ENCODE data around the gene PHETA1. TPM values are rescaled to one million over a fixed set of nuclear protein-coding genes. Genes with fewer than 3 reads are reported as not detected.

Gene PHETA1
- total and polyA plus RNA-seq, 2 of the 13 experiments (the other 11 are each of a cell fraction or from before 2014, with no cell fraction given): 11.3 to 20.8 TPM

GRCh38 chr12:111361073-111361716 lies 7.7 kb downstream of the PHETA1 start:
- WGBS (ENCODE audit: low lambda C conversion rate): 7% methylated on average over 11 of the region's 13 CpGs
- DNase-seq (ENCODE audit: low spot score) (no peak), FAIRE-seq (no peak), ATAC-seq (peak; percentile 32)
- Histone ChIP-seq H3K27me3 (ENCODE audit: control insufficient read depth in 1 of 2, insufficient read depth in 2 of 2, low read length in 2 of 2) (no peaks in the 10 kb centered on the region; a peak in 1 of 5 replicates), H3K27ac (ENCODE audit: extremely low read length, insufficient read depth, low read length) (peak overlapping the region; percentile 41), H4K20me1 (ENCODE audit: insufficient read depth, low read length) (peaks cover 8% of the 10 kb centered on the region; the same call in 1 of the 2 replicates), H3K36me3 (replicated peaks in 1 of 2; ENCODE audit: control insufficient read depth in 1 of 2, insufficient read depth in 2 of 2, low read length in 2 of 2) (peaks cover 7 to 25% of the 10 kb centered on the region in 2 experiments; a peak in 4 of 5 replicates), H3K9ac (ENCODE audit: insufficient read depth, low read depth, low read length) (peak overlapping the region; percentile 34), H3K9me3 (ENCODE audit: low read length) (no peaks in the 10 kb centered on the region), H3K79me2 (ENCODE audit: insufficient read depth, low read length) (peaks cover 3% of the 10 kb centered on the region), H2AFZ (ENCODE audit: low read length) (no peak overlapping the region), H3K4me3 (replicated peaks in 1 of 3; ENCODE audit: insufficient read depth in 1 of 3, low read depth in 2 of 3, low read length in 3 of 3) (peak overlapping the region in 2 of 3 experiments; percentile 29 to 55; a peak in 4 of 6 replicates), H3K4me1 (ENCODE audit: insufficient read depth, low read length) (peaks cover 55% of the 10 kb centered on the region), H3K4me2 (ENCODE audit: low read depth, low read length) (peak overlapping the region; percentile 69)
- ChIA-PET CTCF (ENCODE audit: low intra/inter-chr PET ratio, low total read pairs) (no interaction called here), POLR2A (interaction anchor here (0.6 to 1.1 kb wide), 2 partner anchors 33 to 877 kb away, joined by 3 to 4 read pairs; no protein-coding TSS in a partner anchor)
- intact Hi-C loops (cut with micrococcal nuclease; ENCODE audit: unreplicated experiment): no loop called here
- in situ Hi-C loops (cut with HindIII; ENCODE audit: extremely low pct_ligation_motif_present, low pct_unique_long_range_greater_than_20kb): no loop called here
- no TSS peak for BruUV-seq (replicated peaks)
- TF ChIP-seq HHEX (CRISPR knock-in tag; IDR thresholded peaks at IDR 0.05) (no peak), AGO2 (optimal IDR thresholded peaks at IDR 0.05; ENCODE audit: low read depth, low read length) (peak; percentile 2), IKZF4 (CRISPR knock-in tag; IDR thresholded peaks at IDR 0.05; ENCODE audit: borderline replicate concordance, low read depth, not compliant biosample characterization) (no peak), ZNF205 (CRISPR knock-in tag; IDR thresholded peaks at IDR 0.05) (no peak), ZNF710 (CRISPR knock-in tag; IDR thresholded peaks at IDR 0.05; ENCODE audit: borderline replicate concordance) (peak; percentile 44; the same call in 1 of the 2 replicates), SIN3B (IDR thresholded peaks at IDR 0.05; ENCODE audit: low read length) (no peak), ZNF616 (CRISPR knock-in tag; IDR thresholded peaks at IDR 0.05; ENCODE audit: low read depth) (no peak), NBN (conservative IDR thresholded peaks at IDR 0.05) (no peak), ZNF644 (CRISPR knock-in tag; IDR thresholded peaks at IDR 0.05; ENCODE audit: low read depth) (no peak), ZNF33A (CRISPR knock-in tag; IDR thresholded peaks at IDR 0.05; ENCODE audit: borderline replicate concordance) (no peak), ZNF556 (CRISPR knock-in tag; IDR thresholded peaks at IDR 0.05; ENCODE audit: borderline replicate concordance) (no peak), GABPA (IDR thresholded peaks at IDR 0.05; ENCODE audit: low read depth, low read length) (no peak), GABPA (CRISPR knock-in tag; IDR thresholded peaks at IDR 0.05; ENCODE audit: low read depth) (0 out of 2 replicates have a peak, but pooled peaks have one; percentile 27), SMARCE1 (IDR thresholded peaks at IDR 0.05; ENCODE audit: borderline replicate concordance) (no peak), ZNF646 (CRISPR knock-in tag; IDR thresholded peaks at IDR 0.05) (no peak), ZNF883 (CRISPR knock-in tag; IDR thresholded peaks at IDR 0.05; ENCODE audit: not compliant biosample characterization) (no peak), HNF4A (CRISPR knock-in tag; IDR thresholded peaks at IDR 0.05) (no peak; the same call in 1 of the 2 replicates)
